ENCODE data around the gene RBM39.
"Not testable (repeated sequence)": the region's sequence is repeated elsewhere in the genome, so short reads cannot be mapped to it uniquely, and the experiment has no call there.

- TF ChIP-seq CTCF (IDR thresholded peaks at IDR 0.05); ZFX (IDR thresholded peaks at IDR 0.05; ENCODE audit: borderline replicate concordance): not testable (repeated sequence)
Observed at GRCh38 chr20:35718321-35718720, 23.7 kb downstream of the RBM39 start.
